Activated CD4-positive, alpha-beta T cell treated with anti-CD3 and anti-CD28 coated beads for 1 hour (primary cell): Measurements from ENCODE around the gene INO80C.
"Not testable (repeated sequence)": the region's sequence is repeated elsewhere in the genome, so short reads cannot be mapped to it uniquely, and the experiment has no call there.

Experiments
- DNase-seq: peaks from one replicate; pipeline ENCODE4 v3.0.0-alpha.2; 2020

The INO80C gene

DNA sequence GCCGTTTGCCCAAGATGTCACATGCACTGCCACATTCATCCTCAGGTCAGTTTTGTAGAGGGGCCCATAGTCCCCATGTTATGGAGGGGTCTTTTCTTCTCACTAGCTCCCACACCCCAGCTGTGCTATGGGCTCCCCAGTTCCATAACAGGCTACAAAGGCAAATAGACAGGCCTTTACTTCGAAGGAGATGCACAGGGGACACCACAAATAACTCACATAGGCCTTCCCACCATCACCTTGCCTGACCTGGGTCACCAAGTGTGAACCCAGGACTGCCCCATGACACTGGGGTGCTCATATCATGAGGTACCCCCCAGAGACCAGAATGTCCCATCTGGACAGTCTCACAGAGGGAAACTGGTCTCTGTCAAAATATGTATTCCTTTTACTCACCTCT is 15.0 kb upstream of the INO80C start:
- no peak for DNase-seq

DNA sequence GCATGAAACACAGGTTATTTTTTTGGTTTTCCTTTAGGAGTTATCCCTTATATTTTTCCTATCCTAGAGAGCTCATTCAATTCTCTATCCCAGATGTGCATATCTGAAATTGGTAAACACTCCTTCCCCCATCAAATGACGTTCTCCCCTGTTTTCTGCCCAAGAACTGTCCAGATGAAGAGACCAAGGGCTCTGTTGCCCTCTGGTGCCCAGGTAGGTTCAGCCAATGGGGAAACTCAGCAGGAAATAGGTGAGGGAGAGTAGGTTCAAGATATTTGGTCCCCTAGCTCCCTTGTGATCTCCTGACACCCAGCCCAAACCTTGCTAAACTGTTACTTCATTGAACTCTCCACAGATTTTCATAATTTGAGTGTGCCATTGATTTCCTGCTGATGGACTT is 14.1 kb upstream of the INO80C start:
- no peak for DNase-seq

DNA sequence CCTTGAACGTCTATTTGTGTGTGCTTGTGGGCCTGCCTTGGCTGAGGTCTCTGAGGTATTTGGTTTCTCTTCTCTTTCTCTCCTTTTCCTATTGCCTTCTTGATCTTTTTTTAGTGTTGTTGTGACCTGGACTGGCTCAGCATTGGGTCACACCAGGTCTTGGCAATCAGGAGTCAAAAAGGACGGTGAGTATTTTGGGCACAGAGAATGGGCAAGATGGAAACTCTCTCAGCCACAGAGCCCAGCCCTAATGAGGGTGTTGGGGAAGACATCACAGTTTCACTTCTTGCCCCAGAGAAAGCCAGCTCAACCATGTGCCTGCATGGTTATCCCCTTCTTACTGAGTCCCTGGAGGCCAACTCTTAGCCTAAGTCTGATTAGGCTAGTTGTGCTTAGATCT is 13.7 kb upstream of the INO80C start:
- no peak for DNase-seq

DNA sequence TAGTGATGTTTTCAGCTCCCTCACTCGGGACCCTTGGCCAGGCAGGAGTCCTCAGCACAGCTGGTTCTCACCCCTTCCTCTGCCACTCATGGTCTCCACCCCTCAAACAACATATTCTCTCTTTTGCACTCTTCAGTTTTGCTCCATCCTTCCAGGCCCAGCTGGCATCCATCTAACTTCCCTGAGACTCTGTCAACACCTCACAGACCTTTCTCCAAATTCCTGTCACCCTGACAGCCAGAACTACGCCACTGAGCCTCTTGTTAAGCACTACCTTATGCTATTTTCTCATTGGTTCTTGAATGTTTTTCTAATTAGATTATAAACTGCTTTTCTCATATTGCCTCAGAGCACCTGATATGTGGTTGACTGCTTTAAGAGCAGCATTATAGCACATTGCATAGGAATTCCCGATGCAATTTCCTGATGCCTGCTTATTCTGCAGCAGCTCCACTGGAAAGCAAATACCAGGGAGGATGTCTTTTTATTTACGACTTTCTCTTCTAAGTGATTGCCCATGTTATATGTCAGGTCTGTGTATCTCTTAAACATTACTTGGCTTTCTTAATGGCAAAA is 12.4 kb upstream of the INO80C start:
- no peak for DNase-seq

DNA sequence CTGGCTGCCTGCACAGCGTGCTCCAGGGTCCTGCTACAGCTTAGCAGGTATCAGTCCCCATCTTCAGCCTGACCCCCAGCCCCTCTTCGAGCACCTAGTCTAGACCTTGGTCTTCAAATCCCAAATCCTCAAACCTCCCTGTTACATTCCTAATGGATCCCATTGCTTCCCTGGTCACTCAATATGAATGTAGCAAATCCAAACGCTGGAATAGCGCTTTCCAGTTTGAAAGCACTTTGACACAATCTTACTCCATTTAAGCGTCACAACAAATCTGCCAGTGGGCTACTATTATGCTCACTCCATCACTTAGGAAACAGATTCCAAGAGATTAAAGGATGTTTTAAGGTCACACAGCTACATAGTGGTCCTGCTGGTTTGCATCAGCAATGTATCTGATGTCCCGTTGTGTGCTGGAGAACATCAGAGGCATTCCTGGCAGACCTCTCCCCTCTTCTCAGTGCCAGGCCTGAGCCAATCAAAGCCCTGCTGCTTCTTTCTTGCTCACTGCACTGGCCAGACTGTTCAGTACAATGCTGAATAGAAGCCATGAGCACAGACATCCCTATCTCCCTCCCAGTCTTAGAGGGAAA is 11.1 kb upstream of the INO80C start:
- DNase-seq: no peak

GRCh38 chr18:35508030-35508429 is 10.3 kb upstream of the INO80C start:
- DNase-seq: no peak

GRCh38 chr18:35507623-35508022 is 9.9 kb upstream of the INO80C start:
- DNase-seq: no peak

GRCh38 chr18:35507192-35507591 is 9.4 kb upstream of the INO80C start:
- DNase-seq: no peak

DNA sequence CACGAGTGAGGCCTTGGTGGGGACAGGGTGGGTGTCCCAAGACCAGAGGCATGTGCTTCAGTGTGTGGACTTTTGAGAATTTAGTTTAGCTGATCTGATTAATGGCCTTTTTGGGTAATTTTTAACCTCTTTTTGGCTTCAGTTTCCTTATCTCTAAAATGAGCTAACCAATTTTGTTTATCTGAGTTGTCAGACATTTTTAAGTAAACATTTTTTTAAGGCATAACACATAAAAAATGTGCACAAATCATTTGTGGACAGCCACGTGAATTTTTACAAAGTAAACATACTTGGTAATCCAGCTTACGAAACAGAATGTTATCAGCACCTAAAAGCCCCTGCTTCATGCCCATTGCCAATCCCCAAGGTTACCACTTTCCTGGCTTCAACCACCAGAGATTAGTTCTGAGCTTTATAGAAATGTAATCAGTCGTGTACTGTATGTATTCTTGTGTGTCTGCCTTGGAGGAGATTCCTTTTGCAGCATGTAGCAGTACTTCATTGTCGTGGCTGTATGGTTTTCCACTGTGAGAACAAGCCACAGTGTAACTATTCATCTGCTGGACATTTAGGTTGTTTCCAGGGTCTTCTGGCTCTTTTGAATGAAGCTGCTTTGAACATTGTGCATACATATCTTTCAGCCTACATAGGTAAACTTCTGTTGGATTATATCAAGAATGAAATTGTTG is 8.4 kb upstream of the INO80C start:
- no peak for DNase-seq

GRCh38 chr18:35504996-35505395 is 7.2 kb upstream of the INO80C start:
- no peak for DNase-seq

DNA sequence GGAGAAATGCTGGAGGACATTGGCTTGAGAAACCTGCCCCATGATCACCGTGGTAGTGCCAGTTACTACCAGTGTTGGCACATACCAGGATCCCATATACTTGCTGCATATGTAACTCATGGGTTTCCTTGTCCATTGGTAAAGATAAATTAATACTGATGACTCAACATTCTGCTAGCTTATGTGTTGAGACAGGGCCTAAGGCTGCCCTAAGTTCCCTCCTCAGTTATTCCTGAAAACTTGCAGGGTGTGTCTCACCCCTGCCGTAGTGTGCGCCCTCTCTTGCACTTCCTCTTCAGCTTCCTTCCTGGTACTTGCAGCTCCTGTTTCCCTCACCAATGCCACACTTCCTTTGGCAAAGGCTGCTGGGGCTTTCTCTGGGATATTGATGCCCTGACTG is 4.3 kb upstream of the INO80C start:
- no peak for DNase-seq

DNA sequence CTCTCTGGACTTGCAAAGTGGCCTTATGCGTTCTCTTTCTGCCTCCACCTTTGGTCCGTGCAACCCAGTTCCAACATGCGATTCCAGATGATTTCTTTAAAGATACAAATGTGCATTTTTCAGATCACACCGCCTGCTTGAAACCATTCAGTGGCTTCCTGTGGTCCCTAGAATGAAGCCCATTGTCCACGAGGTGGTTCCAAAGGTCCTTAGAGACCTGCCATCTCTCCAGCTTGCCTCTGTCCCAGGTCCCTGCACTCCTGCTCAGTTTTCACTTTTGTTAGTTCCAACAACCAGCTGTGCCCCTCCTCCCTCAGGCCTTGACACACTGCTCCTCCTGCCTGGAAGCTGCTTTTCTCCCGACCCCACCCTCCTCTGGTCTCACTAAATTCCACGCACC is 3.6 kb upstream of the INO80C start:
- DNase-seq: no peak

DNA sequence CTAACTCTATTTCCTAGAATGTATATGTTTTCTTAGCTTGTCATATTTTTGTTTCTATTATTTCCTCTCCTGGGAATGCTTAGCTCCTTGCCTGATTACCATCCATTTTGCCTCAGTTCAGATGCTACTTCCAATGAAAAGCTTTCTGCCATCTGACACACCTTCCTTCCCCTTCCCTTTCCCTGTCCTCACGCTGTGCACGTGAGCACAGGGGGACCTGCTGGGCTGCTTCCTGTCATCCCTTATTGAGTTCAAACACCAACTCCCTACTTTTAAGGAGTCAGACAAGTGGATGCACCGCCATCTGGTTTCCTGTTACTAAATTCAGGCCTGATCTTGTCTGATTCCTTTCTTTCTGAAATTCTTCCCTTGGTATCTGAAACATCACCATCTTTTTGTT is 2.4 kb upstream of the INO80C start:
- no peak for DNase-seq

DNA sequence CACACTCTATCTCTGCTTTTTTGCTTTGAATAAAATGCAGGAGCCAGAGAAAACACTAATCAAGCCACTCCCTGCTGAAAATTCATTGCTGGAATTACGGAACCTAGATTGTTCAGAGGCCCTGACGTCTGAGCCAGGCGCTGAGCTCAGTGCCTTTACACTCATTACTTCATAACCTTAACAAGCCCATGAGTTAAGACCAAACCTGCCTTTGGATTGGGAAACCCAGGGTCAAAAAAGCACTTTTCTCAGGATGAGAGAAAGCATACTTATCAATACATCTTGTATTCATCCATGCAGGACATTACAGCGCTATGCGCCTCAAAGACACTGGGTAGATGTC is 762 bp downstream of the INO80C start:
- DNase-seq: no peak

DNA sequence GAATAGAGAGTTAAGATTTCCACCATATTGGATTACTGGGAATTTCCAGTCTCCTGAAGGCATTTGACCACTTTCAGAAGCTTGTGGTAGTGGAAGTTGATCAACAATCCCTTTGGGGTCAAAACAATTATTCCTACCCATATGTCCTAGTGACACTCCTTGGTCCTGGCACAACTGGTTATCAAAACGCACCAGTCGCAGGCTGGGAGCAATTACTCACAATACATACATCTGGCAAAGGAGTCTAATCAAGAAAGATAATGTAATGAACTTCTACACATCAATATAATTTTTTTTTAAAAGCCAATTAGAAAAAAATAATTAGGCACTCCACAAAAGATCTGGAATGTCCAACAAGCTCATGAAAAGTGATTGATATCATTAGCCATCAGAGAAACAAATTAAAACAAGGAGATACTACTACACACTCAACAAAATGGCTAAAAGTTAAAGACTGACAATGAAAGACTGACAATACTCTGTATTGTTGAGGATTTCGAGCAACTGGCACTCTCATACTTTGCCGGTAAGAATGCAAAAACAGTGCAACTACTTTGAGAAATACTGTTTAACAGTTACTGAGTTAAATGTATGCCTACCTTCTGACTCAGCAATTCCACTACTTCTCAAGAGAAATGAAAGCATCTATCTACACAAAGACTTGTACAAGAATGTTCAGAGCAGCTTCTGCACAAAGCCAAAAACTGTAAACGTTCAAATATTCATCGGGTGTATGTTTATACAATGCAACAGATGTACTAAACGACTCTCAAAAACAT is 2.0 kb downstream of the INO80C start:
- no peak for DNase-seq

DNA sequence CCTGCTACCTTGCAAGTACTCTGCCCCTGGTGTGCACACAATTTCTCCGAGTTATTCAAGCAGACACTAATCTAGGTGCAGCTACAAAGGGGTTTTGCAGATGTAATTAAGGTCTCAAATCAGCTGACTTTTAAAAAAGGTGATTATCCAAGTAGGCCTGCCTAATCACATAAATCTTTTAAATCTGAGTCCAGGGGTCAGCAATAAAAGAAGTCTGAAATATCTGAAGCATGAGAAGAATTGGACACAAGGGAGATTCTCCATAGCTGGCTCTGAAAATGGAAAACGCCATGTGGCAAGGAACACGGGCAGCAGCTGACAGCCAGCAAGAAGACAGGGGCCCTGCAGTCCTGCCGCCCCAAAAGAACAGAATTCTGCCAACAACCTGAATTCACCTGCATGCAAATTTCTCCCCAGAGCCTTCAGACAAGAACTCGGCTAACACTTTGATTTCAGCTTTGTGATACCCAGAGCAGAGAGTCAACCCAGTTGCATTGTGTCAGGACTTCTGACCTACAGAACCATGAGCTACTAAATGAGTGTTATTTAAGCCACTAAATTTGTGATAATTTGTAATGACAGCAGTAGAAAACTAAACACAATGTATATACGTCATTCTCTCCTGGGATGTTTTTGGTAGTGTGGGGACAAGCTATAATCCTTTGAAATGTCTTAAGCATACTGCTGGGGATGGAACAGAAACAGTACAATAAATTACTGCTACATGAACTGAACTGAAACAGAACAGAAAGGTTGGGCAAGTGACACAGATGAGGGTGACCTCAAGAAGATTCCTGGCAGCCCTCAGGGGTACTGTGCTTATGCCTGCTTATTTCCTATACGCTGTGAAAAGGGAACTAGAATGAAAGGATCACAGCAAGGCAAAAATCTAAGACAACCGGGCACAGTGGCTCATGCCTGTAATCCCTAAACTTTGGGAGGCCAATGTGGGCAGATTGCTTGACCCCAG is 3.2 kb downstream of the INO80C start:
- no peak for DNase-seq

DNA sequence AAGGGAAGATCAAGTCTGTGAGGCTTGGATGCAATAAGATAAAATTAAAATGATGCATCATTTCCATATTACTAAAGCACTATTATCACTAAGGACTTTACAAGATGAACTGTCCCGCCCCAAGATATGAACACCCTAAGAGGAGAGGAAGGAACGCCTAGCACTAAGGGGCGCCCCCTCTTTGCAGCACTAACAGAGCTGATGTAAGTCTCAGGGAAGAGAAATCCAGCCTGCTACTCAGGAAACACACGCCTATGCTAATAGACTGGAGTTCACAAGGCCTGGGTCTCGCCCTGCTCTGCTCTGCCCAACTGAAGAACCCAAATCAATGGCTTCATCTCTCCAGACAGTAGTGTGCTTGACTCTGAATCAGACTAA is 6.1 kb downstream of the INO80C start:
- DNase-seq: no peak

DNA sequence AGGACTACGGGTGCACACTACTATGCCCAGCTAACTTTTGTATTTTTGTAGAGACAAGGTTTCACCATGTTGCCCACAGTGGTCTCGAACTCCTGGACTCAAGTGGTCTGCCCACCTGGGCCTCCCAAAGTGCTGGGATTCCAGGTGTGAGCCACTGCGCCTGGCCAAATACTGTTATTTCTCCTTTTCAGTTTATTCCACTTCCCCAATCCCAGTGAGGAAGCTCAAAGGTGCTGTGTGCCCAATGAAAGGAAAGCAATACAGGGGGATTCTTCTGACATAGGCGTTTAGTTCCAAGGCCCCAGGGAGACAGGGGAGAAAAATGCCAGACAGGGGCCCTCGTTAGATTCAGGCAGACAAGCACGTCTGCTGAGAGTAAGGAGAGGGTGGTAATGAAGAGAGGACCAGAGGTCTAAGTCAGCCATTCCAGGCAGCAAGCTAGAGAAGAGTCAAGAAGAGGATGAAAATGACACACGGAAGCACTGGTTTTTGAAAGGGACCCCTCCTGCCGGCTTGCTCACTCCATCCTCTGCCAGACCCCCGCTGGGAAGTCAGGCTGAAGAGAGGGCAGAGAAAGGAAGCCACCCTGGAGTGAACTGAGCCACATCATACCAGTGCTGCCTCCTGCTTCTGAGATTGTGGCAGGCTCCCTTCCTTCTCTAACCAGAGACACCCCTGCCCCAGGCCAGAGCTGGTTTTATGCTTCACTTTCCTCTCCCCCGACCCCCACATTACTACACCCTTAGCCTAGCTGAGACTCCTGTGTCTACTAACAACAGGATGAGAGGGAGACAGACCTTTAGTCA is 6.7 kb downstream of the INO80C start:
- no peak for DNase-seq

DNA sequence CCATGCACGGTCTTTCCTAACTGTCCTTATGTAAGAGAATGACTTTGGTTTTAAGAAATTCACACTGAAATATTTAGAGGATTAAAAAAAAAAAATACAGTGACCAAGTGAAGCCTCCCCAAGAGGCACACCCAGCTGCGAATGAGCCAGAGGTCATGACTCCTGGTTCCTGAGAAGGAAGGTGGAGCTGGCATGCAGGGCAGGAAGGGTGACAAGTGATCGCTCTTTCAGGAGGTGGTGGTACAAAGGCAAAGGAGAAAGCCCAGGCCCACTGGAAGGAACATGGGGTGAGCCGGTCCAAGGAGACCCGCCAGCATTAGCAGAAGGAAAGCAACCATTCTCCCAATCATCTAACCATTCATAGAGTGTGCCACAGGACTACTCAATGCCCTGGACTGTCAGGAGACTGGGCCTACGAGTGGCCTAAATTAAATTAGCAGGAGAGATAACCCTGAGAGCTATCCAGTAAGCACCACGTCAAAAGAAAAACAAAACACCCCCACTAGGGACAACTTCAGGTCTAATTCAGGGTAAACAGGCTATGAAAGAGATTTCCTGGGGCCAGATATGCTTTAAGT is 7.8 kb downstream of the INO80C start:
- no peak for DNase-seq

DNA sequence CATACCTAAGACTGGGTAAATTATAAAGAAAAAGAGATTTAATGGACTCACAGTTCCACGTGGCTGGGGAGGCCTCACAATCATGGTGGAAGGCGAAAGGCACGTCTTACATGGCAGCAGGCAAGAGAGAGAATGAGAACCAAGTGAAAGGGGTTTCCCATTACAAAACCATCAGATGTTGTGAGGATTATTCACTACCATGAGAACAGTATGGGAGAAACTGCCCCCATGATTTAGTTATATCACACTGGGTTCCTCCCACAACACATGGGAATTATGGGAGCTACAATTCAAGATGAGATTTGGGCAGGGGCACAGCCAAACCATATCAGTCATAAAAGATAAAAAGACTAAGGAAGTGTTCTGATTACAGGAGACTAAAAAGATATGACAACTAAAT is 8.5 kb downstream of the INO80C start:
- DNase-seq: not testable (repeated sequence)

- not testable (repeated sequence) for DNase-seq
Observed at GRCh38 chr18:35488396-35488795, 9.4 kb downstream of the INO80C start.

DNA sequence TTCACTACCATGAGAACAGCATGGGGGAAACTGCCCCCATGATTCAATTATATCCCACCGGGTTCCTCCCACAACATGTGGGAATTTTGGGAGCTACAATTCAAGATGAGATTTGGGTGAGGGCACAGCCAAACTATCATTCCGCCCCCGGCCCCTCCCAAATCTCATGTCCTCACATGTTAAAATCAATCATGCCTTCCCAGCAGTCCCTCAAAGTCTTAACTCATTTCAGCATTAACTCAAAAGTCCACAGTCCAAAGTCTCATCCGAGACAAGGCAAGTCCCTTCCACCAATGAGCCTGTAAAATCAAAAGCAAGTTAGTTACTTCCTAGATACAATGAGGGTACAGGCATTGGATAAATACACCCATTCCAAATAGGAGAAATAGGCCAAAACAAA is 10.2 kb downstream of the INO80C start:
- DNase-seq: not testable (repeated sequence)
